GM04504 (cell line): Measurements from ENCODE around the gene ZMYND8.
"Not testable (repeated sequence)": the region's sequence is repeated elsewhere in the genome, so short reads cannot be mapped to it uniquely, and the experiment has no call there.

Experiments
- DNase-seq: peaks from one replicate; pipeline ENCODE4 v3.0.0-alpha.2; 2012; ENCODE audit warnings: low read depth

The ZMYND8 gene

DNA sequence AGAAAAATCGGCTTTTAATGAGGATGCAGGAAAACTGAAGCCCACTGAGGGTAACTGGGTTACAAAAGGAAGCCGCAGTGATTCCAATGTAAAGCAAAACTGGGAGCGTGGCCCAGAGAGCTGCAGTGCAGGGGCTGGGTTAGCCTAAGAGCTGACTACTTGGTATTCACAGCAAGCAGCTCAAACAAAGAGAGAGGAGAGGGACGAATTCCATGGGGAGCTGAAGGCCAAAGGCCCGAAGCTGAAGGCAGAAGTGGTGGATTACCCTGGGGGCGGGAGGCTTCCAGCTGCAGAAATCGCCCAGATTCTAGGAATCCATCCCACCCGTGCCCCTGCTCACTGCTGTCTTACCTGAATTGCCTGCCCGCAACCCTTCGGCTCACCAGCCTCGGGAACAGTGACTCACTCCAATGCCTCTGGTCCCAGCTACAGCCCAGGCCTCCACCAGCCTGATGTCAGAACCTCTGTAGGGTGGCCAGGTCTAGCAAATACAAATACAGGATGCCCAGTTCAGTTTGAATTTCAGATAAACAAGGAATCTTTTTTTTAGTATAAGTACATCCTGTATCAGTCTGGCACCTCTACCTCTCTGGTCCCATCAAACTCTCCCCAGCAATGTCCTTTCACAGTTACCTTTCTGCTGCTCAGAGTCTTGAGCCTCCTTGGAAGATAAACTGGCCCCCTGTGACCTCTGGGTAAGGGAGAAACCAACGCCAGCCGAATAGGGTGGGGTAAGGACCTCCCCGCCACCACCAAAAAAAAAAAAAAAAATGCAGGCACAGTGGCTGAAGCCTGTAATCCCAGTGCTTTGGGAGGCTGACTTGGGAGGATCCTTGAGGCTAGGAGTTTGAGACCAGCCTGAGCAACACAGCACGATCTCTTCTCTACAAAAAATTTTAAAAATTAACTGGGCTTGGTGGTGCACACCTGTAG, 14.6 kb upstream of the ZMYND8 start:
- no peak for DNase-seq

- DNase-seq = no peak
Measured at GRCh38 chr20:47370214-47370613, 13.7 kb upstream of the ZMYND8 start.

DNA sequence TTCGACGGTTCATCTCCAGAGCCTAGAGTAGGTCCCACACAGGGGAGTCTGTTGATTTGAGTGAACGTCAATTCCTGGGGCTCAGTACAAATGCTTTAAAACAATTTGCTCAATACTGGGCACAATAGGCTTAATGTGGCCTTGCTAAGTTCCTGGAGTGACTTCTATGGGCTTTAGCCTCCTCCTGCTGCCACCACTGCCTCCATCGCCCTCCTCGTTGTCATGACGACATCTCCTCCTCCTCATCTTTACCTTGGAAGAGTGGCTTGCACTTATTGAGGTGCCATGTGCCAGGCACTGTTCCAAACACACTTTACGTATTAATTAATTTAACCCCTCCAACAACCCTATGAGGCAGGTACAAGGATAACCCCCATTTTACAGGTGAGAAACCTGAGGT, 11.8 kb upstream of the ZMYND8 start:
- DNase-seq = no peak

- DNase-seq = not testable (repeated sequence)
Measured at GRCh38 chr20:47366301-47366700, 9.8 kb upstream of the ZMYND8 start.

- DNase-seq = no peak
Measured at GRCh38 chr20:47365023-47365764, 8.7 kb upstream of the ZMYND8 start.

DNA sequence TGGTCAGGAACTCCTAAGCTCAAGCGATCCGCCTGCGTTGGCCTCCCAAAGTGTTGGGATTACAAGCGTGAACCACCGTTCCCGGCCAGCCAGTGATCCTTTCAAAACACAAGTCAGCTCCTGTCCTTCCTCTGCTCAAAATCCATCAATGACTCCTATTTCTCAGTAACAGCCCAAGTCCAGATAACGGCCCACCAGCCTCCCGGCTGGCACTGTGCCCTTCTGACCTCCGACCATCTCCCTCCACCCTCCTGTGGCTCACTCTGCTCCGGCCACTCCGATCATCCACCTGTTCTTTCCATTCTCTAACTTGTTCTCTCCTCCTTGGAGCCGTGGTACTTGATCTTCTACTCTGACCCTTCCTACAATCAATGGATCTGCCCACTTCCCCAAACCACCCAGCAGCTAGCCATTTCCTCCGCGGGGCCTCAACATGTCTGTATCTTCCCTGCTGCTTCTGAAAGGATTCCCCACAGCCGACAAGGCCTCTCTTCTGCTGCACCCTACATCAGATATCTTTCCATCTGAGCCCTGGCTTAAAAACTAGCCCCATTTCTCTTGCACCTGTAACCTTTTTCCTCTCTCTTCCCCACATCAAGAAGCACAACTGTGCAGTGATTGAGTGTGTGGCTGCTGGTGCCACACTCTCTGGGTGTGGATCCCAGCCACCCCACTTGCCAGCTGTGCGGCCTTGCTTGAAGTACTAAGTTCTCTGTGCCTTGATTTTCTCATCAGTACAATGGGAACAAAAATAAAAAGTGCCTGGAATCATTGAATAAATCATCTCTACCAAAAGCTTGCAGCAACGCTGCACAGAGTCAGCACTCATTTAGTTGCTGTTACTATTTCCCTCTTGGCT, 6.1 kb upstream of the ZMYND8 start:
- DNase-seq = no peak

DNA sequence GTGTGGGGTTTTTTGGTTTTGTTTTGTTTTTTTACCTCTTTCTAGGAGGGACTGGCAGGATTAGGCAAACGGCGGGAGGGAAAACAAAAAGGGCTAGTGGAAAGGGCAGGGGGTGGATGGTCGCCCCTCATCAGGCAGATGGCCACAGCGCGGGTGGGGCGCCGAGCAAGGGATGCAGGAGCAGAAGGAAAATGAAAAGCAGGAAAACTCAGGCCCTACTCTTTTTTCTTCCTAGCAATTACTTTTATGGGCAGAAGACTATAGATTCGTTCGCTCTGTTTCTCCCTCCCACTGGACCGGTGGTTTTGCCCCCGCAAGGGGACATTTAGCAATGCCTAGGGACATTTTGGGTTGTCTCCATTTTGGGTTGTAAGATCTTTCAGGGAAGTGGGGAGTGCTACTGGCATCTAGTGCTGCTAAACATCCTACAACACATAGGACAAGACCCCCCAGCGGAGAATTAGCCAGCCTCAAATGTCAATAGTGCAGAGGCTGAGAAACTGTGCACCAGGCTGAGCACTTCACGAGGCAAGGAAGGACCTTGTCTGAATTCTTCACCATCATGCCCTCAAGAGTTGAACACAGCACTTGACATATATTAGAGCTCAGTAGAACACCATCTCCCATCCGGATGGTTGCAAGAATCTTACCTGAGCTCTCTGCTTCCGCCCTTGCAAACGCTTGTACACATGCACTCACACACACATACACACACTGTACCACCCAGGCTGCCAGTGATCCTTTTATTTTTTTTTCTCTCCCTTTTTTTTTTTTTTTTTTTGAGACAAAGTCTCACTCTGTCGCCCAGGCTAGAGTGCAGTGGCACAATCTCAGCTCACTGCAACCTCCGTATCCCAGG, 4.8 kb upstream of the ZMYND8 start:
- DNase-seq = no peak

DNA sequence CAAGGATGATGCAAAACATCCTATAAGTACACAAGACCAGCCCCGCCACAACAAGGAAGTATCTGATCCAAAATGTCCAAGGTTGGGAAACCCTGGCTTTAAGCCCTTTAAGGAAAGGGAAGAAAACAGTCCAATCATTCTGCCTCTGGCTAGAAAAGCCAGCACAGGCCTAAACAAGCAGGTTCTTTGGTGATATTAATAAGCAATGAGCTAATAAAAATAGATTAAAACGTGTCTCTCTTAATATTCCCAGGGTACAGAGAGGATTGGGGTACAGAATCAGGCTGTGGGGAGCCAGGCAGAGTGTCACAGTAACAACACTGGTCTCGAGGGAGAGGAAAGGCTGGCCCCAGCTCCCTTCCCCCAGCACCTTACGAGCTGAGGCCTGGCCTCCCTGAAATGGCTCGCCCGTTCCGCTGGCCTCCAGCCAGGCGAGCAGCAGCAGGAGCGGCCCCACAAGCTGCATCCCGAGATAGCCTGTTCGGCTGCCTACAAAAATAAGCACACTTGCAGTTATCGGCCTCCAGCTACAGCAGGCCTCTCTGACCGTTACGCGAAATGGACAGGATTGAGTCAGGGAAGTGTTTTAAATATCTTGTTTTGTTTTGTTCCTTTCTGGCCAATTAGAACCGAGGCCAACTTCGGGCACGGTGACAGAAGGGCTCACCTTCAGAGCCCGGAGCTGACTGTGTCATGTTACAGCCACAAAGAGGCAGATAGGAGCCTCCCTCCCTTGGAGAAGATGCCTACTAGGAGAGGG, 4.0 kb upstream of the ZMYND8 start:
- DNase-seq = peak; percentile 51

- no peak for DNase-seq
Measured at GRCh38 chr20:47359530-47360296, 3.2 kb upstream of the ZMYND8 start.

DNA sequence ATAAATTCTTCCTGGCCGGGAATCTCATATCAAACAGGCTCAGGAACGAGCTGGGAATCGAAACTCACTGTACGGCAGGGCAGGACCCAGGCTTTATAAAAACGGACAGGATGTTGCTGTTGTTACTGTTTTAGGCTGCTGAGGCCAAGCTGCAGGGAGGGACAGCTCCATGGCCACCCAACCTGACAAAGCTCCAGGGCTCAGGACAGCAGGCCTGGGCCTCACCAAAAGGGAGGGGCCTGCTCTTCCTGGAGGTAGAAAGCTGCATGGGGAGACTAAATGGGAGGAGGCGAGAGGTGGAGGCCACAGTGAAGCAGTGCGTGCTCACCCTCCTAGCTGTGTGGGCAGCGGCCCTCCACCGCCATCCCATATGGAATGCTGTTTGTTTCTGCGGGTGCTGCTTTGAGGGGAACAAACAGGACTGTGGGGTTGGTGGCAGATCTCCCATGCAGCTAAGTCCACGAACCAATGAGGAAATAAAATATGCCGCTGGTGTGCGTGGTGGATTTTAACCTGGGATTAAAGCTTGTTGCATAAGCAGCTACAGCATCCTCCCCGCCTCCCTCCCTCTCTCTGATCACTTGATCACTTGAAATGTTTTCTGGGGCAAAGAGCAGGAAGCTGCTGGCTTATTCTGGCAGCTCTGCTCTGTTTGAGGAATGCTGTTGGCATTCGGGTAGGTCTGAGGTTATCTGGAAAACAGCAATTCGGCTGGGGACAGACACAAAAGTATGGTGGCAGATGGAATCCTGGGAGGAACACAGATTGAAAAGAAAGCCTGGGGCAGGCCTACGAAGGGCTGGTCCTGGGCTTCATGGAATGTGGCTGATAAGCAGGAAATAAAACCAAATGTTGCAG, 2.4 kb upstream of the ZMYND8 start:
- DNase-seq = peak; percentile 84

- DNase-seq = no peak
Measured at GRCh38 chr20:47358039-47358671, 1.7 kb upstream of the ZMYND8 start.

DNA sequence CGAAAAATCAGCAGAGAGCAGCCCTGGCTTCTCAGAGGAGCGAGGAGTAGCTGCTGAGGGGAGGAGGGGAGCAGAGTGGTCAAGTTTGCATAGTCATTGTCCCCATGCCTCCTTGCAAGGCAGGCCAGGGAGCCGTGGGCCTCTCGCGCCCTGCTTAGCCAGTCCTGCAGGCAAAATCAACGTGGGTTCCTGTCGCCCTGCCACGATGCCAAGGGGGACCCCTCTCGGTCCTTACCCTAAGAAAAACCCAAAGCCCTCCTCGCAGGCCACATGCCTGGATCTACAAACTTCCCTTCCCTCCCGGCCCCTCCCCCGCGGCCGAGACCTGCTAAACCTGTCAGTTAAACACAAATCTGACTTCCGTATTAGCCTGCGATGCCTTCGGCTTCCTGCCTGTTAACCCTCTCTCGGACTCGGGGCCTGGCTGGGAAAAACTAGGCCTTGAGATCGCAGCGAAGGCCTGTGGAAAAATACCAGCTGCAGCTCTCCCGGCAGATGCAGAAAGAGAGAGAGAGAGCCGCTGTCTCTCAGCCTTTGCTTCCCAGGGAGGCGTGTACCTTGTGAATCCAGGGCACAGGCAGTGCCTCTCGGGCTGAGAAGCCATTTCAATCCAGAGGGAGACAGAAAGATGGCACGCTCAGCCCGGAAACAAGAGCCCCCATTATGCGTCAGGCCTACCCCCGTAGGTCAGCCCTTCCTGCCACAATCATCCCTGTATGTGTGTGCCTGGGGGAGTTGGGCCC, 968 bp upstream of the ZMYND8 start:
- peak; percentile 84 for DNase-seq

- DNase-seq = no peak
Measured at GRCh38 chr20:47356220-47356525, 326 bp downstream of the ZMYND8 start.

DNA sequence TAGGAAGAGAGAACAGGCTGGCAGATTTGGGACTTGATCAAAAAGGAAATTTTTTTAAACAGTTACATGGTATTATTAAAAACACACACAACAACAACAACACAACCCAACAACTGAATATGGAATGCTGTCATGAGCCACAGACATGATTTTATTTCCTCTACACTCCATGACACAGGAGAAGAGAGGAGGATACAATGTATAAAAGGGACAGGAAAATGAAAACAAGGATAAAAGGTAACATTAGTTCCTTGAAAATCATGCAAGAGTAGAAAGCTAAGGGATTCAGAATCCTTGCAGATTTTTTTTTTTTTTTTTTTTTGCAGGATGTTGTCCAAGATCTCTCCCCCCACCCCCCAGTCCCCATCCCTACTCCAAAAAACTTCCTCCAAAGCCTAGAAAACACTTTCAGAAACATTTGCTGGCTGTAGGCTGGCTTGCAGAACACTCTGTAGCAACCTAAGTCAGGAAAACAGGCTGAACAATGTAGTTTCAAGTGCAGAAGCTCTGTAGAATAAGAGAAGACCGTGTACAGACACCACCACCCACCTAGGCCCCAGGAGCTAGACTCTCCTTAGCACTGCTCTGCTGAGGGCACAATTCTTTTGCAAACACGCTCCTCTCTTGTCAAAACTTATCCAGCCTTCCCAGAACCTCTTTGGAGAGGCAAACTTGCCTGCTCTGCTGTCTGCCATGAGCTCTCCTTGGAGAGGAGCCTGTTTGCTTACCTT, 845 bp downstream of the ZMYND8 start:
- DNase-seq = no peak

- no peak for DNase-seq
Measured at GRCh38 chr20:47354714-47355488, 1.6 kb downstream of the ZMYND8 start.

DNA sequence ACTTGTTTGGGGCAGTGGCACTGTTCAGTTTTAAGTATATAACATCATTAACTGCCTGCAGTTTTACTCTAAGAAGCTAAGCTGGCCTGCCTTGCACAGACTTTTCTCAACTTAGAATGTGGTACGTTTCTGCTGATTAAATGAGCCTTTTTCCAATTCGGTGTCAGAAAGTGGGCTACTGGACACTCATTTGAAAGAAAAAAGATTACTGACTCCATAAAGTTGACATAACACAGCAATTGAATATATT, 2.1 kb downstream of the ZMYND8 start:
- DNase-seq = no peak
